Activated CD4-positive, alpha-beta T cell treated with anti-CD3 and anti-CD28 coated beads, Interleukin-2, amount 10 ng/mL, durations not matched to agents 24 days and 14 days (primary cell): ENCODE data around the gene SBF2. TPM values are rescaled to one million over a fixed set of nuclear protein-coding genes. Genes with fewer than 3 reads are reported as not detected.
"Not testable (repeated sequence)": the region's sequence is repeated elsewhere in the genome, so short reads cannot be mapped to it uniquely, and the experiment has no call there.

ENCODE experiments used
- DNase-seq: peaks from one replicate; pipeline ENCODE4 v3.0.0; 2022
- H3K27ac Mint-ChIP-seq: one replicate; pipeline ENCODE4 v1.8.0; 2022; ENCODE audit warnings: mild to moderate bottlenecking, mixed read lengths
- H3K27me3 Mint-ChIP-seq: one replicate; pipeline ENCODE4 v1.8.0; 2022; ENCODE audit warnings: mixed read lengths
- H3K36me3 Mint-ChIP-seq: one replicate; pipeline ENCODE4 v1.8.0; 2022; ENCODE audit warnings: low read depth, mild to moderate bottlenecking, mixed read lengths
- H3K4me1 Mint-ChIP-seq: one replicate; pipeline ENCODE4 v1.8.0; 2021; ENCODE audit warnings: mixed read lengths
- H3K4me3 Mint-ChIP-seq: one replicate; pipeline ENCODE4 v1.8.0; 2022; ENCODE audit warnings: mild to moderate bottlenecking, moderate library complexity, mixed read lengths
- H3K9me3 Mint-ChIP-seq: one replicate; pipeline ENCODE4 v1.8.0; 2021; ENCODE audit warnings: mixed read lengths
- intact Hi-C: fragments of 100-400 bp; cut with micrococcal nuclease; formaldehyde crosslinking; loops from one replicate; pipeline ENCODE4 v1.15.1; 2023
- total RNA-seq: library from RNA; stranded (reverse); gene quantifications from 2 replicates; pipeline ENCODE4 v1.2.3, GENCODE V29; 2022

SBF2 gene
- total RNA-seq, 1 donor from 2014 or later, result 9.1 TPM

GRCh38 chr11:10067629-10068300 lies 226.3 kb downstream of the SBF2 start:
- Mint-ChIP-seq H3K9me3 (peaks cover 4% of the 10 kb centered on the region), H3K4me1 (no peaks in the 10 kb centered on the region), H3K36me3 (no peaks in the 10 kb centered on the region), H3K27me3 (peaks cover 1% of the 10 kb centered on the region), H3K4me3 (no peak overlapping the region), H3K27ac (no peak overlapping the region)
- DNase-seq, result no peak
- intact Hi-C loops, result no loop called here

GRCh38 chr11:10066441-10066840 lies 227.6 kb downstream of the SBF2 start:
- intact Hi-C loops, result no loop called here
- H3K27ac Mint-ChIP-seq, result no peak overlapping the region
- H3K4me3 Mint-ChIP-seq, result no peak overlapping the region
- H3K9me3 Mint-ChIP-seq, result peaks cover 9% of the 10 kb centered on the region
- no peaks in the 10 kb centered on the region for H3K4me1 Mint-ChIP-seq
- H3K27me3 Mint-ChIP-seq, result peaks cover 1% of the 10 kb centered on the region
- no peaks in the 10 kb centered on the region for H3K36me3 Mint-ChIP-seq
- no peak for DNase-seq

- intact Hi-C loops, result no loop called here
- H3K4me3 Mint-ChIP-seq, result no peak overlapping the region
- DNase-seq, result no peak
- no peaks in the 10 kb centered on the region for H3K36me3 Mint-ChIP-seq
- no peaks in the 10 kb centered on the region for H3K4me1 Mint-ChIP-seq
- peaks cover 1% of the 10 kb centered on the region for H3K27me3 Mint-ChIP-seq
- no peak overlapping the region for H3K27ac Mint-ChIP-seq
- H3K9me3 Mint-ChIP-seq, result peaks cover 14% of the 10 kb centered on the region
These were observed 229.2 kb downstream of the SBF2 start for GRCh38 chr11:10064828-10065227.

- DNase-seq, result no peak
- H3K4me3 Mint-ChIP-seq, result no peak overlapping the region
- peaks cover 31% of the 10 kb centered on the region for H3K9me3 Mint-ChIP-seq
- H3K27ac Mint-ChIP-seq, result no peak overlapping the region
- intact Hi-C loops, result no loop called here
- no peaks in the 10 kb centered on the region for H3K4me1 Mint-ChIP-seq
- no peaks in the 10 kb centered on the region for H3K36me3 Mint-ChIP-seq
- no peaks in the 10 kb centered on the region for H3K27me3 Mint-ChIP-seq
These were observed 235.7 kb downstream of the SBF2 start for GRCh38 chr11:10058356-10058755.

- Mint-ChIP-seq H3K36me3 (no peaks in the 10 kb centered on the region), H3K27ac (no peak overlapping the region), H3K9me3 (no peaks in the 10 kb centered on the region), H3K27me3 (no peaks in the 10 kb centered on the region), H3K4me1 (no peaks in the 10 kb centered on the region), H3K4me3 (no peak overlapping the region)
- intact Hi-C loops, result no loop called here
- no peak for DNase-seq
These were observed 242.0 kb downstream of the SBF2 start for GRCh38 chr11:10051868-10052586.

- Mint-ChIP-seq H3K36me3 (no peaks in the 10 kb centered on the region), H3K4me1 (no peaks in the 10 kb centered on the region), H3K27me3 (no peaks in the 10 kb centered on the region), H3K4me3 (no peak overlapping the region), H3K9me3 (no peaks in the 10 kb centered on the region), H3K27ac (no peak overlapping the region)
- DNase-seq, result no peak
- intact Hi-C loops, result no loop called here
These were observed 243.5 kb downstream of the SBF2 start for GRCh38 chr11:10050561-10050960.

- intact Hi-C loops, result no loop called here
- Mint-ChIP-seq H3K9me3 (no peaks in the 10 kb centered on the region), H3K27me3 (no peaks in the 10 kb centered on the region), H3K4me1 (no peaks in the 10 kb centered on the region), H3K36me3 (no peaks in the 10 kb centered on the region), H3K4me3 (no peak overlapping the region), H3K27ac (no peak overlapping the region)
- no peak for DNase-seq
These were observed 244.3 kb downstream of the SBF2 start for GRCh38 chr11:10049756-10050155.

GRCh38 chr11:10048350-10048749 lies 245.7 kb downstream of the SBF2 start:
- Mint-ChIP-seq H3K4me1 (no peaks in the 10 kb centered on the region), H3K9me3 (no peaks in the 10 kb centered on the region), H3K36me3 (no peaks in the 10 kb centered on the region), H3K4me3 (no peak overlapping the region), H3K27ac (no peak overlapping the region), H3K27me3 (no peaks in the 10 kb centered on the region)
- intact Hi-C loops, result no loop called here
- no peak for DNase-seq

- intact Hi-C loops, result no loop called here
- no peak overlapping the region for H3K27ac Mint-ChIP-seq
- H3K36me3 Mint-ChIP-seq, result peaks cover 2% of the 10 kb centered on the region
- no peaks in the 10 kb centered on the region for H3K27me3 Mint-ChIP-seq
- no peaks in the 10 kb centered on the region for H3K9me3 Mint-ChIP-seq
- H3K4me1 Mint-ChIP-seq, result no peaks in the 10 kb centered on the region
- DNase-seq, result no peak
- no peak overlapping the region for H3K4me3 Mint-ChIP-seq
These were observed 249.4 kb downstream of the SBF2 start for GRCh38 chr11:10044618-10045017.

- no peak for DNase-seq
- no peaks in the 10 kb centered on the region for H3K27me3 Mint-ChIP-seq
- no peaks in the 10 kb centered on the region for H3K9me3 Mint-ChIP-seq
- peaks cover 2% of the 10 kb centered on the region for H3K36me3 Mint-ChIP-seq
- H3K4me3 Mint-ChIP-seq, result no peak overlapping the region
- no peaks in the 10 kb centered on the region for H3K4me1 Mint-ChIP-seq
- intact Hi-C loops, result no loop called here
- H3K27ac Mint-ChIP-seq, result no peak overlapping the region
These were observed 251.3 kb downstream of the SBF2 start for GRCh38 chr11:10042699-10043098.

GRCh38 chr11:10041748-10042446 lies 252.1 kb downstream of the SBF2 start:
- Mint-ChIP-seq H3K4me3 (no peak overlapping the region), H3K9me3 (no peaks in the 10 kb centered on the region), H3K36me3 (peaks cover 2% of the 10 kb centered on the region), H3K4me1 (no peaks in the 10 kb centered on the region), H3K27me3 (no peaks in the 10 kb centered on the region), H3K27ac (no peak overlapping the region)
- intact Hi-C loops, result no loop called here
- no peak for DNase-seq

- Mint-ChIP-seq H3K36me3 (peaks cover 2% of the 10 kb centered on the region), H3K4me1 (no peaks in the 10 kb centered on the region), H3K9me3 (no peaks in the 10 kb centered on the region), H3K27ac (no peak overlapping the region), H3K4me3 (no peak overlapping the region), H3K27me3 (no peaks in the 10 kb centered on the region)
- intact Hi-C loops, result no loop called here
- DNase-seq, result no peak
These were observed 252.7 kb downstream of the SBF2 start for GRCh38 chr11:10041332-10041731.

- Mint-ChIP-seq H3K36me3 (peaks cover 2% of the 10 kb centered on the region), H3K9me3 (peaks cover 7% of the 10 kb centered on the region), H3K4me3 (no peak overlapping the region), H3K4me1 (no peaks in the 10 kb centered on the region), H3K27ac (no peak overlapping the region), H3K27me3 (no peaks in the 10 kb centered on the region)
- no peak for DNase-seq
- intact Hi-C loops, result no loop called here
These were observed 255.3 kb downstream of the SBF2 start for GRCh38 chr11:10038521-10039302.

GRCh38 chr11:10035932-10036331 lies 258.1 kb downstream of the SBF2 start:
- H3K36me3 Mint-ChIP-seq, H3K4me3 Mint-ChIP-seq, H3K27me3 Mint-ChIP-seq, H3K27ac Mint-ChIP-seq, DNase-seq, intact Hi-C loops, H3K9me3 Mint-ChIP-seq, H3K4me1 Mint-ChIP-seq: not testable (repeated sequence)
